Measurements from ENCODE around the gene FBXW7.
A peak's percentile ranks its signal among the peaks of the same experiment; 100 is the strongest.

Gene FBXW7

DNA sequence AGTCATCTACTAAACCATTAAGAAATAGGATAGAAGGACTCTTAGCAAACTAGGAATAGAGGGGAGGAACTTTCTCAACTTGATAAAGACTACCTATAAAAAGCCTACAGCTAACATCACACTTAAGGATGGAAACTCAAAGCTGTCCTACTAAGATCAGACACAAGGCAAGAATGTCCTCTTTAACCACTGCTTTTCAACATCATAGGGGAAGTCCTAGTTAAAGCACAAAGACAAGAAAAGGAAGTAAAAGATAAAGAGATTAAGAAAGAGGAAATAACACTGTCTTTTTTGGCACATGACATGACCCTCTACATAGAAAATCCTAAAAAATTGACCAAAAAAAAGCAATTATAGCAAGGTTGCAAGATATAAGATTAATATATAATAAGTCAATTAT, 136.6 kb downstream of the FBXW7 start:
- no peaks in the 10 kb centered on the region for H3F3A ChIP-seq (ENCODE audit: low read depth)
- peak overlapping the region; percentile 15 for H3K4me2 ChIP-seq (ENCODE audit: low read depth, low read length, poor library complexity, severe bottlenecking)
- H3K27me3 ChIP-seq (ENCODE audit: insufficient read depth, low read length, poor library complexity, severe bottlenecking): no peaks in the 10 kb centered on the region
- peaks cover 3% of the 10 kb centered on the region for H4K20me1 ChIP-seq (ENCODE audit: insufficient read depth, low read length, poor library complexity, severe bottlenecking)
- H3K79me2 ChIP-seq (ENCODE audit: insufficient read depth, low read length): no peaks in the 10 kb centered on the region
- H3K9me2 ChIP-seq (replicated peaks; ENCODE audit: low read depth, low read length): no peaks in the 10 kb centered on the region
- H3K4me3 ChIP-seq (ENCODE audit: low read length, poor library complexity, severe bottlenecking): no peak overlapping the region
- no peaks in the 10 kb centered on the region for H3K36me3 ChIP-seq (ENCODE audit: insufficient read depth, low read length)
- H2AFZ ChIP-seq (ENCODE audit: low read length): no peak overlapping the region
- no peaks in the 10 kb centered on the region for H3K9me3 ChIP-seq (ENCODE audit: insufficient read depth, low read depth, low read length)
- H3K9ac ChIP-seq (ENCODE audit: low read depth, low read length, poor library complexity, severe bottlenecking): no peak overlapping the region
- peaks cover 17% of the 10 kb centered on the region for H3K4me1 ChIP-seq (ENCODE audit: insufficient read depth, low read length, poor library complexity, severe bottlenecking)
- TF ChIP-seq EZH2phosphoT487 (IDR thresholded peaks at IDR 0.05; ENCODE audit: borderline replicate concordance) (no peak), CTCF (conservative IDR thresholded peaks at IDR 0.05; ENCODE audit: low read length) (no peak)

DNA sequence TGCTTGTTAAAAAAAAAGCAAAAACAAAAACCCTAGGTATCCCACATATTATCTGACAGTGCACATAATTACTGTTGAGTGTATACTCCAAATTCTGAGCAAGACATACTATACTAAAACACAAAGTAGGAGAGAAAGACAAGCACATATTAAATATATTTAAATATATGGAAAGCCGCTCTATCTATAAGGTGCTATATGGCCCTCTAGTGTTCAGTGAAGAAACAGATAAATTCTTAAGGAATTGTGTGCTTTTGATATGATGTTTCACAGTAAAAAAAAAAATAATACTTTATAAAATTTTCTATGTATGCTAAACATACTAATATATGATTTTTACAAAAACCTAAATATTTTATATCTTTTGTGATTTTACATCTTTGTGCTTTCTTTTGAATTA, 137.8 kb downstream of the FBXW7 start:
- TF ChIP-seq CTCF (conservative IDR thresholded peaks at IDR 0.05; ENCODE audit: low read length): peak; percentile 59
- TF ChIP-seq EZH2phosphoT487 (IDR thresholded peaks at IDR 0.05; ENCODE audit: borderline replicate concordance): no peak
- Histone ChIP-seq H3K79me2 (ENCODE audit: insufficient read depth, low read length) (no peaks in the 10 kb centered on the region), H3K4me3 (ENCODE audit: low read length, poor library complexity, severe bottlenecking) (no peak overlapping the region)

GRCh38 chr4:152394791-152395190, 141.1 kb downstream of the FBXW7 start:
- TF ChIP-seq CTCF (conservative IDR thresholded peaks at IDR 0.05; ENCODE audit: low read length) (no peak), EZH2phosphoT487 (IDR thresholded peaks at IDR 0.05; ENCODE audit: borderline replicate concordance) (no peak)
- Histone ChIP-seq H3K4me1 (ENCODE audit: insufficient read depth, low read length, poor library complexity, severe bottlenecking) (peaks cover 9% of the 10 kb centered on the region), H3K79me2 (ENCODE audit: insufficient read depth, low read length) (0 out of 2 replicates have a peak, but pooled peaks cover 4% of the 10 kb centered on the region), H3K4me2 (ENCODE audit: low read depth, low read length, poor library complexity, severe bottlenecking) (no peak overlapping the region), H3K36me3 (ENCODE audit: insufficient read depth, low read length) (no peaks in the 10 kb centered on the region), H3K9me3 (ENCODE audit: insufficient read depth, low read depth, low read length) (no peaks in the 10 kb centered on the region), H3K4me3 (ENCODE audit: low read length, poor library complexity, severe bottlenecking) (no peak overlapping the region), H3K9me2 (replicated peaks; ENCODE audit: low read depth, low read length) (no peaks in the 10 kb centered on the region), H3K27me3 (ENCODE audit: insufficient read depth, low read length, poor library complexity, severe bottlenecking) (no peaks in the 10 kb centered on the region), H4K20me1 (ENCODE audit: insufficient read depth, low read length, poor library complexity, severe bottlenecking) (peaks cover 1% of the 10 kb centered on the region), H3K9ac (ENCODE audit: low read depth, low read length, poor library complexity, severe bottlenecking) (no peak overlapping the region), H3F3A (ENCODE audit: low read depth) (no peaks in the 10 kb centered on the region), H2AFZ (ENCODE audit: low read length) (no peak overlapping the region)

More for the DNA sequence above, 137.8 kb downstream of the FBXW7 start:
- Histone ChIP-seq H3K4me2 (ENCODE audit: low read depth, low read length, poor library complexity, severe bottlenecking) (no peak overlapping the region), H3F3A (ENCODE audit: low read depth) (no peaks in the 10 kb centered on the region), H3K36me3 (ENCODE audit: insufficient read depth, low read length) (no peaks in the 10 kb centered on the region), H3K27me3 (ENCODE audit: insufficient read depth, low read length, poor library complexity, severe bottlenecking) (no peaks in the 10 kb centered on the region), H3K9me3 (ENCODE audit: insufficient read depth, low read depth, low read length) (no peaks in the 10 kb centered on the region), H4K20me1 (ENCODE audit: insufficient read depth, low read length, poor library complexity, severe bottlenecking) (peaks cover 3% of the 10 kb centered on the region), H3K9ac (ENCODE audit: low read depth, low read length, poor library complexity, severe bottlenecking) (no peak overlapping the region), H3K9me2 (replicated peaks; ENCODE audit: low read depth, low read length) (no peaks in the 10 kb centered on the region), H3K4me1 (ENCODE audit: insufficient read depth, low read length, poor library complexity, severe bottlenecking) (peaks cover 17% of the 10 kb centered on the region), H2AFZ (ENCODE audit: low read length) (no peak overlapping the region)

Data from Loucy (cell line).